Activated T-cell treated with anti-CD3 and anti-CD28 coated beads, Interleukin-2, amount 50 U/mL, for 24 hours (primary cell): ENCODE data around the gene SPA17.

ENCODE experiments used
- DNase-seq: peaks from one replicate; pipeline ENCODE4 v3.0.0-alpha.2; 2020
- H3K27ac Mint-ChIP-seq: 2 replicates; pipeline ENCODE4 v1.8.0; 2020; ENCODE audit warnings: mild to moderate bottlenecking, mixed read lengths
- H3K27me3 Mint-ChIP-seq: 2 replicates; pipeline ENCODE4 v1.8.0; 2020; ENCODE audit warnings: mixed read lengths
- H3K36me3 Mint-ChIP-seq: 2 replicates; pipeline ENCODE4 v1.8.0; 2020; ENCODE audit warnings: low read depth, mixed read lengths
- H3K4me1 Mint-ChIP-seq: 2 replicates; pipeline ENCODE4 v1.8.0; 2020; ENCODE audit warnings: low read depth, mixed read lengths
- H3K4me3 Mint-ChIP-seq: 2 replicates; pipeline ENCODE4 v1.8.0; 2020; ENCODE audit warnings: mild to moderate bottlenecking, moderate library complexity, mixed read lengths
- H3K9me3 Mint-ChIP-seq: 2 replicates; pipeline ENCODE4 v1.8.0; 2020; ENCODE audit warnings: mixed read lengths

The SPA17 gene

DNA sequence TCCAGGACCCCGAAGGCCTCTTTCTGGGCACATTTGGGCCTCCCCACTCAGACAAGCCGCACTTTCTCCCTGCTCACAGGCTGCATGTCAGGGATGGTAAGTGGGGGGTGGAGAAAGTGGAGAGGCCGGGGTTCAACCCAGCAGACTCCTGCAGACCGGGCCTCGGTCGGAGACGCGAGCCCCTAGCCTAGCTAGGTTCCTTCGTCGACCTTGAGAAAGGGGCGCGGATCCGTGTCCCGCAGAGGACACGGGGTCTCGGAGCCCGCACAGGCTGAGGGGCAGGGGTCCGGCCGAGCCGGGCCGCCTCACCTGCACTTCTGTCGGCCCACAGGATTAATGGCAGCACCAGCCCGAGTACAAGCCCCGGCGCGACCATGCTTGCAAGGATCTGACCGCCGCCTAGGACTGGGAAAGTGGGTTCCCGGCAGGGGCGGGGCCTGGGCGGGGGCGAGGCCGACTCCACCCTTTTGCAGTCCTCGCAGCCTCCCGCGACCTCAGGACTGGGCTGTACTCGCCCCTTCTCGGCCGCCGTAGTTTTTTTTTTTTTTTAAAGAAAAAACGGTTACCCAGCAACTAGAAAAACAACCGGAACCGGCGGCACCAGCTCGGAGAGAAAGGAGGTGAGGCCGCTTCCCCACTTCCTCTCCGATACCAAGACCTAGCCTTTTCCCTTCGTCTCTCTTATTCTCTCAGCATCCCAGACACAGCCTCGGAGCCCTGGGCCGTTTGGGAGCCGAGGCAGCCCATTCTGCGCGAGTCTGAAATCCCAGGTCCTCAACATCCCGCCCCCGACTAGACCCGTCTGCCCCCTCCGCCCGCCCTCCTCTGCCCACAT lies at the start of gene SPA17, which contains the start of gene SIAE:
Gene SPA17 (plus strand): TSS at position 572 of the 835 bp plus-strand sequence. CDS start 1,361 bp downstream, outside the sequence.
Gene SIAE (minus strand): TSS at position 407 of the 835 bp plus-strand sequence. CDS start 31 bp downstream, at position 376.
- H3K9me3 Mint-ChIP-seq, result no peaks in the 10 kb centered on the region
- peak within 1 kb of the TSS; percentile 94 for H3K27ac Mint-ChIP-seq
- H3K27me3 Mint-ChIP-seq, result no peaks in the 10 kb centered on the region
- peak; percentile 90 for DNase-seq
- H3K4me3 Mint-ChIP-seq, result peak within 1 kb of the TSS; percentile 88
- peaks cover 4% of the 10 kb centered on the region for H3K36me3 Mint-ChIP-seq
- H3K4me1 Mint-ChIP-seq, result peaks cover 34% of the 10 kb centered on the region

DNA sequence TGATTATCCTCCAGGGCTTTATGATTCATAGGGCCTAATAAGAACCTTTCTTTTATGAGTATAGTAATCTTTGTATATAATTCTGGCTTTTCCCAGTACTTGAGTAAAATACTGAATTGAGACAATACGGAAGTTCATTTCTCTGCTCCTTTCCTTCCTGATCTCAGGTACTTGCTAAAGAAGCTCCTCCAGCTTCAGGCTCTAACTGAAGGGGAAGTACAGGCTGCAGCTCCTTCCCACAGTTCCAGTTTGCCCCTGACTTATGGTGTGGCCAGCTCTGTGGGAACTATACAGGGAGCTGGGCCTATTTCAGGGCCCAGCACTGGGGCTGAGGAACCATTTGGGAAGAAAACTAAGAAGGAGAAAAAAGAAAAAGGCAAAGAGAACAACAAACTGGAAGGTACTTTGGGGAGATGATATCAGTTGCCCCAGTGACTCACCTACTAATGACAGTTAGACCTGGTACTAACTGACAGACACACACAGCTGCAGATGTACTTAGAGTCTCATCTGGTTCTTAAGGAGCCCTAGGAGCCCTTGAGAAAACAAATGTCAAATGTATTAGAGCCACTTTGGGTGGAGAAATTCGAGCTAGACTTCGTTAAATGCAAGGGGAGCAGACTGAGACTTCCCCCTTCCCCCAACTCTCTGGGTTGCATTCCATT lies 48.1 kb upstream of the SPA17 start:
- no peak overlapping the region for H3K27ac Mint-ChIP-seq
- H3K4me3 Mint-ChIP-seq, result no peak overlapping the region
- H3K9me3 Mint-ChIP-seq, result no peaks in the 10 kb centered on the region
- no peak for DNase-seq
- H3K36me3 Mint-ChIP-seq, result peaks cover 75% of the 10 kb centered on the region
- no peaks in the 10 kb centered on the region for H3K27me3 Mint-ChIP-seq
- peaks cover 44% of the 10 kb centered on the region for H3K4me1 Mint-ChIP-seq

GRCh38 chr11:124627546-124627945 lies 46.2 kb upstream of the SPA17 start:
- DNase-seq, result no peak
- H3K9me3 Mint-ChIP-seq, result no peaks in the 10 kb centered on the region
- H3K27me3 Mint-ChIP-seq, result no peaks in the 10 kb centered on the region
- peaks cover 93% of the 10 kb centered on the region for H3K36me3 Mint-ChIP-seq
- no peak overlapping the region for H3K4me3 Mint-ChIP-seq
- H3K4me1 Mint-ChIP-seq, result peaks cover 39% of the 10 kb centered on the region
- H3K27ac Mint-ChIP-seq, result peak overlapping the region; percentile 8

GRCh38 chr11:124629961-124630360 lies 43.7 kb upstream of the SPA17 start:
- peak overlapping the region; percentile 8 for H3K27ac Mint-ChIP-seq
- peaks cover 93% of the 10 kb centered on the region for H3K36me3 Mint-ChIP-seq
- H3K4me1 Mint-ChIP-seq, result peaks cover 26% of the 10 kb centered on the region
- no peak overlapping the region for H3K4me3 Mint-ChIP-seq
- H3K27me3 Mint-ChIP-seq, result no peaks in the 10 kb centered on the region
- no peak for DNase-seq
- no peaks in the 10 kb centered on the region for H3K9me3 Mint-ChIP-seq

GRCh38 chr11:124633355-124633754 lies 40.3 kb upstream of the SPA17 start:
- H3K9me3 Mint-ChIP-seq, result no peaks in the 10 kb centered on the region
- peaks cover 94% of the 10 kb centered on the region for H3K36me3 Mint-ChIP-seq
- H3K27me3 Mint-ChIP-seq, result no peaks in the 10 kb centered on the region
- no peak overlapping the region for H3K27ac Mint-ChIP-seq
- no peak overlapping the region for H3K4me3 Mint-ChIP-seq
- H3K4me1 Mint-ChIP-seq, result peaks cover 4% of the 10 kb centered on the region
- DNase-seq, result no peak

DNA sequence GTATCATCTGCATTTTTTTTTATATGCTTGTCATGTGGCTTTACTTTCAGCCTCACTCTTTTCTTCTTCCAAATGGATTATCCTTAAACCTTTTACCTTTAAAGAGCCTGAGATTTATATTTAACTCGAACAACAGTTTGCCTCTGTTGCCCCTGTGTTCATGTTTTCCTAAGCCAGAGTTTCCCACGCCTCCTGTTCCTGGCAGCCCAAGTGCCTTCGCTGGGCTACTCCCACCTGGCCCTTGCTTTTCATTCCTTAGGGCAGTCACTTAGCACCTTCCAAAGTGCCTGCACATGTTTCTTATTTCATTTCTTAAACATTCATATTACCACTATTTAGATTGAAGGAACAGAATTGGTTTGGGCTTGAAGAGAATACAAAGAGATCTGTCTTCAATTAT lies 37.8 kb upstream of the SPA17 start:
- Mint-ChIP-seq H3K4me3 (no peak overlapping the region), H3K4me1 (no peaks in the 10 kb centered on the region), H3K27ac (peak overlapping the region; percentile 66), H3K36me3 (peaks cover 82% of the 10 kb centered on the region), H3K9me3 (no peaks in the 10 kb centered on the region), H3K27me3 (no peaks in the 10 kb centered on the region)
- no peak for DNase-seq

DNA sequence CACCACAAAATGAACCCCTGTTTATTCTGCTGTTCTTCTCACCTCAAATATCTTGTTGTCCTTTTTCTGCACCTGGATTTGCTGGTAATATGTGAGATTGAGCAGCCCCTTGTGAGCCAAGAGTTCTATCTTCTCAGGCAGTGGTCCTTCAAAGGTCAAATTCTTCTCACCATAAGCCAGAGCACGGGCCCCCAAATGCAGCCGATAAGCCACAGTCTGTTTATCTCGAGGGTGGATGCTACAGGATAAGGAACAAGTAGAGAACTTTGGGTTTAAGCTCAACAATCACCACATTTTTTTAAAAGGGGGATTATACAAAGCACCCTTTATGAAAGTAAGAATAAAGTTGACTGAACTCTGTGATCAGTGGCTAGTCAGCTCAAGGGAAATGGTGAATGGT lies 35.2 kb upstream of the SPA17 start:
- Mint-ChIP-seq H3K9me3 (no peaks in the 10 kb centered on the region), H3K27me3 (no peaks in the 10 kb centered on the region), H3K27ac (no peak overlapping the region), H3K4me1 (no peaks in the 10 kb centered on the region), H3K4me3 (no peak overlapping the region), H3K36me3 (peaks cover 58% of the 10 kb centered on the region)
- DNase-seq, result no peak

DNA sequence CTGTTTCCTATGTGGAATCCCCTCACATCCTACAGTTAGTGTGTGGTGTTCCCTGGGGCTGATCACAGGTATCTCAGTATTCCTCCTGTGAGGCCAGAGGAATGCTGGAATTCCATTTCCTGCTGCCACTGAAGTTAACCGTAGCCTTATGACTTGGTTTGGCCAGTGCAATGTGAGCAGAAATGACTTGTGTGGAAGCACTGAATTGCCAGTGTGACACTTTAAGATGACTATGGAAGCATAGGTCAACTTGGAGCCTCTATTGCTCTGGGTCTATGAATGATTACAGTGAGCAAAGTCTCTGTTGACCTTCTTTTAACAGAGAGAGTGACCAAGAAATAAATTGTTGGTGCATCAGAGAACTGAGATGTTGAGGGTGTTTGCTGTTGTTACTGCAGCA lies 34.5 kb upstream of the SPA17 start:
- no peak overlapping the region for H3K27ac Mint-ChIP-seq
- H3K4me3 Mint-ChIP-seq, result no peak overlapping the region
- no peaks in the 10 kb centered on the region for H3K27me3 Mint-ChIP-seq
- no peak for DNase-seq
- H3K4me1 Mint-ChIP-seq, result no peaks in the 10 kb centered on the region
- peaks cover 51% of the 10 kb centered on the region for H3K36me3 Mint-ChIP-seq
- H3K9me3 Mint-ChIP-seq, result no peaks in the 10 kb centered on the region

- Mint-ChIP-seq H3K27me3 (no peaks in the 10 kb centered on the region), H3K36me3 (peaks cover 39% of the 10 kb centered on the region), H3K27ac (no peak overlapping the region), H3K9me3 (no peaks in the 10 kb centered on the region), H3K4me3 (no peak overlapping the region), H3K4me1 (peaks cover 5% of the 10 kb centered on the region)
- DNase-seq, result no peak
These were observed 33.0 kb upstream of the SPA17 start for GRCh38 chr11:124640666-124641065.

DNA sequence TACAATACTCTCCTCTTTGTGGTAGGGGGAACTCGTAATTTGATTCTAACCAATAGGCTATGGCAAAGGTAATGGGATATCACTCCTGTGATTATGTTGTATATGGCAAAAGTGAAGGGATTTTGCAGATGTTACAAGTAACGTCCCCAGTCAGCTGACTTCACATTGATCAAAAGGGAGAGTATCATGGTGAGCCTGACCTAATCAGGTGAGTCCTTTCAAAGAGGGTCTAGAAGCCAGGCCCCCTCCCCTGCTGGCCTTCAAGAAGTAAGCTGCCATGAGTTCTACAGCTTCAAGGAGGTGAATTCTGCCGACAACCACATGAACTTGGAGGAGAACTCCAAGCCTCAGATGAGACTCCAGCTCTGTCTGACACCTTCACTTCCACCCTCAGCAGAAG lies 31.1 kb upstream of the SPA17 start:
- H3K27me3 Mint-ChIP-seq, result no peaks in the 10 kb centered on the region
- no peak overlapping the region for H3K27ac Mint-ChIP-seq
- H3K9me3 Mint-ChIP-seq, result no peaks in the 10 kb centered on the region
- H3K4me3 Mint-ChIP-seq, result no peak overlapping the region
- DNase-seq, result no peak
- H3K36me3 Mint-ChIP-seq, result peaks cover 21% of the 10 kb centered on the region
- peaks cover 5% of the 10 kb centered on the region for H3K4me1 Mint-ChIP-seq

DNA sequence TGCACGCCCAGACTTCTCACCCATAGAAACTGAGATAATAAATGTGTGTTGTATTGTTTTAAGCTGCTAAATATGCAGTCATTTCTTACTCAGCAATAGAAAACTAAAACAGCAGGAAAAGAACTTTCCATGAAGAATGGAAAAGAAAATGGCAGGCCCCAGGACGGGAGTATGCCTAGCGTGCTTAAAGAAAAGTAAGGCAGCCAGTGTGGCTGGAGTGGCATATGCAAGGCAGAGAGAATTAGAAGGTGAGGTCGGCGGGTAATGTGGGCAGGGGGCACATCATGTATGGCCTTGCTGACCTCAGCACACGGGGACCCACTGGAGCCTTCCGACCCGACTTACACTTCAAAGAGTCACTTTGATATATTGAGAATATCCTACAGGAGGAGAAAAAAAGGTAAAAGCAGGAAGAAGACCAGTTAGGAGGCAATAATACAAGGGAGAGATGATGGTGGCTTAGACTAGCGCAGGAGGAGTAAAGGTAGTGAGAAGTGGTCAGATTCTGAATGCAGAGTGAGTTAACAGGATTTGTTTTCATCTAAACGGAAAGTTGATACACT lies 30.6 kb upstream of the SPA17 start:
- Mint-ChIP-seq H3K4me3 (no peak overlapping the region), H3K9me3 (no peaks in the 10 kb centered on the region), H3K4me1 (peaks cover 5% of the 10 kb centered on the region), H3K27me3 (no peaks in the 10 kb centered on the region), H3K27ac (no peak overlapping the region), H3K36me3 (peaks cover 17% of the 10 kb centered on the region)
- no peak for DNase-seq

GRCh38 chr11:124643605-124644425 lies 29.9 kb upstream of the SPA17 start:
- Mint-ChIP-seq H3K27ac (no peak overlapping the region), H3K4me1 (peaks cover 5% of the 10 kb centered on the region), H3K36me3 (peaks cover 10% of the 10 kb centered on the region), H3K9me3 (no peaks in the 10 kb centered on the region), H3K27me3 (no peaks in the 10 kb centered on the region), H3K4me3 (no peak overlapping the region)
- no peak for DNase-seq

GRCh38 chr11:124644426-124645280 lies 29.1 kb upstream of the SPA17 start:
- no peak overlapping the region for H3K27ac Mint-ChIP-seq
- H3K27me3 Mint-ChIP-seq, result no peaks in the 10 kb centered on the region
- H3K4me1 Mint-ChIP-seq, result peaks cover 5% of the 10 kb centered on the region
- no peak overlapping the region for H3K4me3 Mint-ChIP-seq
- H3K9me3 Mint-ChIP-seq, result no peaks in the 10 kb centered on the region
- H3K36me3 Mint-ChIP-seq, result peaks cover 3% of the 10 kb centered on the region
- peak; percentile 40 for DNase-seq
